Kidney capillary endothelial cell (primary cell): ENCODE results near the gene RTRAF.

ENCODE experiments used
- DNase-seq: peaks from one replicate; pipeline ENCODE4 v3.0.0-alpha.2; 2018; ENCODE audit warnings: low spot score

The RTRAF gene

GRCh38 chr14:52049721-52050588 is 60.6 kb downstream of the RTRAF start:
- no peak for DNase-seq

GRCh38 chr14:52051251-52051650 is 61.9 kb downstream of the RTRAF start:
- no peak for DNase-seq

DNA sequence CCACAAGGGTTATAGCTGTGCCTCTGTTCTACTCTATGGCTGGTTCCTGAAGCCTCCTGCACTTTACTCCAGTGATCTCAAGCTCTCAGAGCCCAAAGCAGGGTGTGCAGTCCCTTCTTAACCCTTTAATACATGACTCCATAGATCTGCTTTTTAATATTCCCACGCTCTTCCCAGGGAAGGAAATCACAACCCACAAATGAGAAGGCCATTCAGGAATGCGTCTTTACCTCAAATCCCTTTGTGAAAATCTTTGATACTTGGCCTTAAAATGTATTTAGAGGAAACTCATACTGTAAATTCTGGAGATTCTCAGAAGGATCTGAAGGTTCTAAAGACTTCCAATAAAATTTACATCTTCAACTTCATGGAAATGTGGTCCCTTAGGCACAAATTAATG is 62.5 kb downstream of the RTRAF start:
- no peak for DNase-seq

DNA sequence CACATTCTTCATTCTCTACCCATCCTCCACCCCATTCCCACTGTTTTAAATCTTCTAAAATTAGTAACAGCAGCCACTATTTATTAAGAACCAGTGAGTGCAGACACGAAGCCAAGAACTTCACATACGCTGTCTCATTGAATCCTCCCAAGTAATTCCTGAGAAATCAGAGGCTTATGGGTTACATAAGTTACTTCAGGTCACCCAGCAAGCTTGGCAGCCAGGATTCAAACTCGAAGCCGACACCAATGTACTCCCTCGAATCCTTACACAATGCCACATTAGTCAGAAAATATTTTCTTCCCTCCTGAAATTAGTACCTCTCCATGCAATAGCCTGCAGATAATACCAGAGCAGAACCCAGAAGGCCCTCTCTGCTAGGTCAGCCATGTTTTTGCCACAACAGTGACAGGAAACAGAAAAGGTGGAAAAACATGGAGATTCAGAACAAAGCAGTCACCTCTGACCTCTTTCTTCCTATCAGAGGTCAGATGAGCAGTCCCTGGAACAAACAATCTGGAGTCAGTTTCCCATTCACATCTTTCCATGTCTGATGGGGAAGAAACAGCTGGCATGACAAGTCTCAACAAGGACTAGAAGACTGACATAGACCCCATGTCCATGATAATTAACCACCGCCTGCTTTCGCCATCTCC is 63.1 kb downstream of the RTRAF start:
- DNase-seq: no peak

GRCh38 chr14:52053044-52053443 is 63.7 kb downstream of the RTRAF start:
- no peak for DNase-seq

- no peak for DNase-seq
These were observed 65.3 kb downstream of the RTRAF start for GRCh38 chr14:52054678-52055077.

DNA sequence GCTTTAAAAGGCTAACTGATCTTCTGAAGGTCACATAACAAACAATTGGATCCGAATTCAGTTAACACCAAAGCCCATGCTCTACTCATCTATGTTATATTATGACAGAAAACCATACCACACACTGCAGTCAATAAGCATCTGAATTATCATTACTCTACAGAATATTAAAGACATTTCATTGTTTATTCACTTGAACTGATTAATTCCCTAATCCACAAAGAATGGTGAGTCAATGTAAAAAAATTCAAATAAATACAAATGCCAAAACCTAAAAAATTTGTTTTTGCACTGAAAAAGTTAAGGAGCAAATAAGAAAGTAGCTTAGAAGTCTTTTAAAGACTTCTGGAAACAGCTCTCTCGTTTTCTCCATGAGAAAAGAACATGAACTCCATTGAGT is 65.8 kb downstream of the RTRAF start:
- no peak for DNase-seq

GRCh38 chr14:52058341-52058740 is 69.0 kb downstream of the RTRAF start:
- no peak for DNase-seq

GRCh38 chr14:52059649-52060048 is 70.3 kb downstream of the RTRAF start:
- DNase-seq: no peak

- DNase-seq: no peak
These were observed 70.7 kb downstream of the RTRAF start for GRCh38 chr14:52060080-52060479.
